K562 (cell line): Measurements from ENCODE around the gene EBF4. TPM values are rescaled to one million over a fixed set of nuclear protein-coding genes. Genes with fewer than 3 reads are reported as not detected.

ENCODE experiments used
- ATAC-seq: fragments of 200-7000 bp; cut with Tn5 transposase; 3 replicates; pipeline ENCODE4 v1.9.1; 2020; ENCODE audit warnings: moderate library complexity
- BruUV-seq: library from RNA; stranded (reverse); fragments of 400-500 nt; replicated peaks from 2 replicates; lab custom pipeline; 2021; lab: Mats Ljungman, UMichigan
- CTCF ChIA-PET: fragments of 300-600 bp; formaldehyde crosslinking; extraction: SDS; loops from one replicate; lab custom pipeline; 2021; ENCODE audit warnings: low intra/inter-chr PET ratio; lab: Yijun Ruan, JAX
- POLR2A ChIA-PET: fragments of 300-600, 350-650 bp; sonication (Branson Sonifier 250); formaldehyde crosslinking; extraction: SDS; loops from one replicate; lab custom pipeline; 2021; ENCODE audit warnings: antibody characterized with exemption, inconsistent platforms; lab: Yijun Ruan, JAX
- DNase-seq, 4 experiments: peaks; one replicate each; pipeline versions ENCODE4 v3.0.0 to v3.0.0-alpha.2; 2011 to 2018; ENCODE audit warnings: low spot score in 3 of 4, mixed read lengths in 3 of 4; ENCODE audit errors: extremely low read depth in 1 of 4
- FAIRE-seq: peaks from 2 replicates; lab custom pipeline; 2011; peaks lifted over from hg19 to GRCh38; lab: Jason Lieb, UNC
- H2AFZ ChIP-seq: 2 replicates; pipeline ENCODE4 v1.6.0; 2011; ENCODE audit warnings: low read depth, low read length, control low read depth, inconsistent platforms
- H3K27ac ChIP-seq: fragments of 200-600 bp; 3 replicates; pipeline ENCODE4 v1.8.0; 2011; ENCODE audit warnings: low read depth, mild to moderate bottlenecking, control low read depth, inconsistent platforms, low read length, moderate library complexity, mixed read lengths; ENCODE audit errors: extremely low read depth
- H3K27me3 ChIP-seq, 2 experiments: fragments of 300-600 bp in 1 of 2; 2 replicates in 1 of 2; 3 replicates in 1 of 2; pipeline versions ENCODE4 v1.6.0 to v1.8.0; 2011; ENCODE audit warnings: inconsistent platforms in 2 of 2, low read length in 2 of 2, mild to moderate bottlenecking in 1 of 2, mixed read lengths in 1 of 2, moderate library complexity in 1 of 2; ENCODE audit not compliant: control insufficient read depth in 2 of 2, insufficient read depth in 2 of 2
- H3K36me3 ChIP-seq: fragments of 300-600 bp; 3 replicates; pipeline ENCODE4 v1.8.0; 2011; ENCODE audit warnings: mild to moderate bottlenecking, low read length, inconsistent platforms; ENCODE audit not compliant: control insufficient read depth, insufficient read depth
- H3K4me1 ChIP-seq, 2 experiments: fragments of 200-600 bp in 1 of 2; replicated peaks in 1 of 2; 2 replicates in 1 of 2; 3 replicates in 1 of 2; pipeline versions ENCODE4 v1.5.1 to v1.8.0; 2011; ENCODE audit warnings: inconsistent platforms in 2 of 2, low read length in 2 of 2, mild to moderate bottlenecking in 1 of 2, mixed read lengths in 1 of 2, moderate library complexity in 1 of 2; ENCODE audit not compliant: control insufficient read depth in 2 of 2, insufficient read depth in 2 of 2
- H3K4me2 ChIP-seq: 2 replicates; pipeline ENCODE4 v1.6.1; 2011; ENCODE audit warnings: low read length, control low read depth, inconsistent platforms, mixed read lengths; ENCODE audit not compliant: insufficient read depth
- H3K4me3 ChIP-seq: fragments of 200-600 bp; sonication (generic), shearing (Covaris generic); 2 replicates; pipeline ENCODE4 v1.5.1; 2016; ENCODE audit warnings: control low read depth, inconsistent platforms
- H3K79me2 ChIP-seq: fragments of 200-600 bp; 3 replicates; pipeline ENCODE4 v1.8.0; 2011; ENCODE audit warnings: low read length, inconsistent platforms; ENCODE audit not compliant: control insufficient read depth, insufficient read depth
- H3K9ac ChIP-seq, 2 experiments: 2 replicates each; pipeline versions ENCODE4 v1.6.0 to v1.6.1; 2011; ENCODE audit warnings: low read depth in 2 of 2, low read length in 2 of 2, control low read depth in 1 of 2, inconsistent platforms in 1 of 2, mild to moderate bottlenecking in 1 of 2, mixed read lengths in 1 of 2; ENCODE audit not compliant: insufficient read depth in 1 of 2
- H3K9me1 ChIP-seq: one replicate; pipeline ENCODE4 v1.6.0; 2011; ENCODE audit warnings: inconsistent platforms, mild to moderate bottlenecking, low read length, moderate library complexity; ENCODE audit not compliant: control insufficient read depth, insufficient read depth
- H3K9me3 ChIP-seq: replicated peaks from 2 replicates; pipeline ENCODE4 v1.5.1; 2011; ENCODE audit warnings: low read depth, low read length, inconsistent platforms; ENCODE audit not compliant: control insufficient read depth, insufficient read depth
- H4K20me1 ChIP-seq: replicated peaks from 2 replicates; pipeline ENCODE4 v1.6.1; 2011; ENCODE audit warnings: low read length, inconsistent platforms, mixed read lengths; ENCODE audit not compliant: control insufficient read depth, insufficient read depth
- BCL6 ChIP-seq: fragments of 250-450 bp; sonication (Bioruptor Pico); IDR thresholded peaks from 2 replicates; pipeline ENCODE4 v1.4.0; 2020
- CBX1 ChIP-seq: sonication (generic); IDR thresholded peaks from 2 replicates; pipeline ENCODE4 v1.6.1; 2016; ENCODE audit warnings: antibody characterized with exemption, low read depth, mild to moderate bottlenecking
- CHD4 ChIP-seq: fragments of 200-600 bp; sonication (generic); IDR thresholded peaks from 3 replicates; pipeline ENCODE4 v1.6.1; 2012; ENCODE audit warnings: low read depth, mild to moderate bottlenecking, mixed read lengths, low read length, inconsistent platforms; ENCODE audit not compliant: insufficient read depth, insufficient replicate concordance, poor library complexity, severe bottlenecking
- E2F5 ChIP-seq: sonication (generic); formaldehyde crosslinking; IDR thresholded peaks from 2 replicates; pipeline ENCODE4 v1.8.0; 2022; ENCODE audit warnings: mild to moderate bottlenecking, missing genetic modification reagents
- EHMT2 ChIP-seq: fragments of 450-650 bp; IDR thresholded peaks from 2 replicates; pipeline ENCODE4 v1.6.1; 2018; ENCODE audit warnings: antibody characterized with exemption
- FIP1L1 ChIP-seq: fragments of 200-400 bp; formaldehyde crosslinking; IDR thresholded peaks from 2 replicates; pipeline ENCODE4 v1.6.1; 2018; ENCODE audit warnings: mild to moderate bottlenecking, low read depth, low read length; ENCODE audit not compliant: poor library complexity, severe bottlenecking
- FOXK1 ChIP-seq: sonication (generic); formaldehyde crosslinking; IDR thresholded peaks from 2 replicates; pipeline ENCODE4 v1.8.0; 2022; ENCODE audit warnings: missing genetic modification reagents, mild to moderate bottlenecking, borderline replicate concordance
- HNRNPH1 ChIP-seq: fragments of 200-400 bp; formaldehyde crosslinking; optimal IDR thresholded peaks from 2 replicates; pipeline ENCODE3; 2017; ENCODE audit warnings: low read depth, mild to moderate bottlenecking, low read length, moderate library complexity
- NELFE ChIP-seq: IDR thresholded peaks from 2 replicates; pipeline ENCODE4 v1.6.1; 2011; ENCODE audit warnings: mild to moderate bottlenecking; ENCODE audit not compliant: insufficient read depth, insufficient read length
- NFIC ChIP-seq: fragments of 450-650 bp; IDR thresholded peaks from 2 replicates; pipeline ENCODE4 v1.6.1; 2017; ENCODE audit warnings: mild to moderate bottlenecking, inconsistent platforms
- POLR2A ChIP-seq: fragments of 450-650 bp; conservative IDR thresholded peaks from 2 replicates; pipeline ENCODE4 v1.6.1; 2016
- POLR2AphosphoS2 ChIP-seq: IDR thresholded peaks from 2 replicates; pipeline ENCODE4 v1.6.1; 2012; ENCODE audit warnings: low read length, improper control_type of control experiment
- SRF ChIP-seq, 2 experiments: fragments of 250-450, 450-650 bp in 1 of 2; sonication (Bioruptor Pico) in 1 of 2; sonication (generic) in 1 of 2; formaldehyde crosslinking; IDR thresholded peaks; 2 replicates each; pipeline versions ENCODE4 v1.5.0 to v1.5.1; 2020 to 2022; ENCODE audit warnings: mild to moderate bottlenecking in 1 of 2, missing genetic modification reagents in 1 of 2
- TBL1XR1 ChIP-seq, 2 experiments: IDR thresholded peaks; 2 replicates each; pipeline ENCODE4 v1.6.1; 2012; ENCODE audit warnings: improper control_type of control experiment in 2 of 2, low read length in 2 of 2, mild to moderate bottlenecking in 1 of 2
- TEAD1 ChIP-seq, 2 experiments: fragments of 450-650 bp in 1 of 2; sonication (generic) in 1 of 2; formaldehyde crosslinking; IDR thresholded peaks; 2 replicates each; pipeline versions ENCODE4 v1.4.0 to v1.8.0; 2020 to 2022; ENCODE audit warnings: mild to moderate bottlenecking in 2 of 2, missing genetic modification reagents in 1 of 2
- U2AF2 ChIP-seq: fragments of 200-400 bp; formaldehyde crosslinking; optimal IDR thresholded peaks from 2 replicates; pipeline ENCODE3; 2017; ENCODE audit warnings: low read depth, mild to moderate bottlenecking, low read length
- ZBED1 ChIP-seq: IDR thresholded peaks from 2 replicates; pipeline ENCODE4 v1.6.1; 2014
- ZFP1 ChIP-seq: fragments of 450-650 bp; formaldehyde crosslinking; IDR thresholded peaks from 2 replicates; pipeline ENCODE4 v1.4.0; 2020; ENCODE audit warnings: mild to moderate bottlenecking, mixed read lengths
- WGBS: fragments of 100-300 bp; shearing (Covaris generic); methylation state at CpG from one replicate; pipeline ENCODE4 v1.1.6; 2016; ENCODE audit warnings: low coverage, mixed read lengths; ENCODE audit not compliant: insufficient coverage; ENCODE audit errors: missing lambda C conversion rate; 5-methylcytosine and 5-hydroxymethylcytosine counted together
- in situ Hi-C: fragments of 300-500 bp; cut with MboI; formaldehyde crosslinking; loops from 4 replicates; pipeline ENCODE4 v1.15.0; 2018; ENCODE audit warnings: inconsistent platforms, mixed read lengths
- intact Hi-C: fragments of 100-400 bp; cut with micrococcal nuclease; formaldehyde crosslinking; loops from 2 replicates; pipeline ENCODE4 v1.14.2; 2022
- polyA plus RNA-seq, 8 experiments: library from polyadenylated mRNA; depleted of rRNA in 4 of 8; stranded (reverse) in 5 of 8; unstranded in 3 of 8; fragments of >200 nt; fragmentation: Nextera tagmentation in 2 of 8; fragmentation: Illumina TruSeq in 1 of 8; extraction: Ambion mirVana in 2 of 8; extraction: Trizol in 1 of 8; gene quantifications; 2 replicates each; pipeline versions ENCODE4 v1.2.1 to v1.2.3, GENCODE V29; 2011 to 2014; ENCODE audit warnings: inconsistent platforms in 1 of 8, missing spikeins in 1 of 8
- total RNA-seq, 7 experiments: library from RNA; depleted of rRNA in 6 of 7; stranded (reverse); fragments of >200 nt in 6 of 7; fragmentation: Illumina TruSeq in 2 of 7; extraction: Trizol in 2 of 7; gene quantifications; 2 replicates each; pipeline versions ENCODE4 v1.2.1 to v1.2.3, GENCODE V29; 2011 to 2021; ENCODE audit warnings: low replicate concordance in 1 of 7
- TF ChIP-seq, protein P1 (sequence below): fragments of 150-350 bp; IDR thresholded peaks from 2 replicates; pipeline ENCODE4 v1.6.1; 2014; ENCODE audit warnings: low read depth, mild to moderate bottlenecking, low read length, borderline replicate concordance

EBF4 gene
- total and polyA plus RNA-seq, 9 of the 15 experiments (the other 6 are each of a cell fraction or from before 2014, with no cell fraction given) = 0.09 TPM; not detected in 8

- TF ChIP-seq EHMT2 (no peak), SRF (CRISPR knock-in tag; IDR thresholded peaks at IDR 0.05) (no peak), ZBED1 (no peak), NFIC (no peak), U2AF2 (no peak), BCL6 (CRISPR knock-in tag) (no peak), ZFP1 (CRISPR knock-in tag) (no peak), POLR2AphosphoS2 (no peak), CHD4 (no peak), FIP1L1 (no peak), NELFE (no peak), TBL1XR1 (IDR thresholded peaks at IDR 0.05; ENCODE audit: low read length in 2 of 2) (no peak), TEAD1 (CRISPR knock-in tag; IDR thresholded peaks at IDR 0.05) (no peak), HNRNPH1 (no peak), E2F5 (no peak), CBX1 (no peak), POLR2A (no peak), FOXK1 (CRISPR knock-in tag) (no peak)
- TF ChIP-seq, protein P1, sequence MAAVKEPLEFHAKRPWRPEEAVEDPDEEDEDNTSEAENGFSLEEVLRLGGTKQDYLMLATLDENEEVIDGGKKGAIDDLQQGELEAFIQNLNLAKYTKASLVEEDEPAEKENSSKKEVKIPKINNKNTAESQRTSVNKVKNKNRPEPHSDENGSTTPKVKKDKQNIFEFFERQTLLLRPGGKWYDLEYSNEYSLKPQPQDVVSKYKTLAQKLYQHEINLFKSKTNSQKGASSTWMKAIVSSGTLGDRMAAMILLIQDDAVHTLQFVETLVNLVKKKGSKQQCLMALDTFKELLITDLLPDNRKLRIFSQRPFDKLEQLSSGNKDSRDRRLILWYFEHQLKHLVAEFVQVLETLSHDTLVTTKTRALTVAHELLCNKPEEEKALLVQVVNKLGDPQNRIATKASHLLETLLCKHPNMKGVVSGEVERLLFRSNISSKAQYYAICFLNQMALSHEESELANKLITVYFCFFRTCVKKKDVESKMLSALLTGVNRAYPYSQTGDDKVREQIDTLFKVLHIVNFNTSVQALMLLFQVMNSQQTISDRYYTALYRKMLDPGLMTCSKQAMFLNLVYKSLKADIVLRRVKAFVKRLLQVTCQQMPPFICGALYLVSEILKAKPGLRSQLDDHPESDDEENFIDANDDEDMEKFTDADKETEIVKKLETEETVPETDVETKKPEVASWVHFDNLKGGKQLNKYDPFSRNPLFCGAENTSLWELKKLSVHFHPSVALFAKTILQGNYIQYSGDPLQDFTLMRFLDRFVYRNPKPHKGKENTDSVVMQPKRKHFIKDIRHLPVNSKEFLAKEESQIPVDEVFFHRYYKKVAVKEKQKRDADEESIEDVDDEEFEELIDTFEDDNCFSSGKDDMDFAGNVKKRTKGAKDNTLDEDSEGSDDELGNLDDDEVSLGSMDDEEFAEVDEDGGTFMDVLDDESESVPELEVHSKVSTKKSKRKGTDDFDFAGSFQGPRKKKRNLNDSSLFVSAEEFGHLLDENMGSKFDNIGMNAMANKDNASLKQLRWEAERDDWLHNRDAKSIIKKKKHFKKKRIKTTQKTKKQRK = no peak
- Histone ChIP-seq H3K27ac (no peak overlapping the region), H3K36me3 (no peaks in the 10 kb centered on the region), H3K9me1 (no peaks in the 10 kb centered on the region), H3K9ac (no peak overlapping the region), H2AFZ (no peak overlapping the region), H3K79me2 (no peaks in the 10 kb centered on the region), H3K4me1 (peaks cover 2 to 10% of the 10 kb centered on the region in 2 experiments; a peak in 4 of 5 replicates), H4K20me1 (no peaks in the 10 kb centered on the region), H3K9me3 (no peaks in the 10 kb centered on the region), H3K27me3 (peaks cover 0 to 10% of the 10 kb centered on the region in 2 experiments; a peak in 1 of 5 replicates), H3K4me2 (no peak overlapping the region), H3K4me3 (no peak overlapping the region)
- intact Hi-C loops (no loop called here), in situ Hi-C loops (no loop called here)
- ChIA-PET CTCF (no interaction called here), POLR2A (interaction anchor here (0.9 to 1.1 kb wide), 2 partner anchors 9 to 28 kb away, joined by 3 to 4 read pairs; no protein-coding TSS in a partner anchor)
- 11% methylated on average over 2 of the region's 2 CpGs for WGBS
- DNase-seq (no peak), ATAC-seq (no peak), FAIRE-seq (no peak)
- BruUV-seq = no TSS peak
These were observed 70.1 kb downstream of the EBF4 start for GRCh38 chr20:2762578-2763131.
